Natural killer cell (primary cell): ENCODE measurements around the gene NPPB. TPM values are rescaled to one million over a fixed set of nuclear protein-coding genes. Genes with fewer than 3 reads are reported as not detected.

Experiments
- ATAC-seq, 3 donors: fragments of 150-1000 bp in 2 of 3; fragments of 200-7000 bp in 1 of 3; cut with Tn5 transposase; 1 replicate in 1 of 3; 2 replicates in 2 of 3; pipeline ENCODE4 v1.10.0; 2021; ENCODE audit warnings: mild to moderate bottlenecking in 2 of 3, moderate library complexity in 2 of 3
- DNase-seq, 2 donors: peaks; one replicate each; pipeline versions ENCODE4 v3.0.0 to v3.0.0-alpha.2; 2013 to 2021; ENCODE audit warnings: mixed read lengths in 1 of 2
- H3K27ac ChIP-seq: one replicate; pipeline ENCODE4 v1.5.1; 2013; ENCODE audit warnings: mild to moderate bottlenecking, low read length
- H3K27me3 ChIP-seq: one replicate; pipeline ENCODE4 v1.6.1; 2013; ENCODE audit warnings: low read length; ENCODE audit not compliant: control insufficient read depth, insufficient read depth
- H3K36me3 ChIP-seq: one replicate; pipeline ENCODE4 v1.6.1; 2013; ENCODE audit warnings: low read length; ENCODE audit not compliant: control insufficient read depth, insufficient read depth
- H3K4me1 ChIP-seq: one replicate; pipeline ENCODE4 v1.6.1; 2013; ENCODE audit warnings: low read length; ENCODE audit not compliant: control insufficient read depth, insufficient read depth
- H3K4me3 ChIP-seq: one replicate; pipeline ENCODE4 v1.5.1; 2013; ENCODE audit warnings: low read length
- H3K9me3 ChIP-seq: one replicate; pipeline ENCODE4 v1.6.1; 2013; ENCODE audit warnings: low read length; ENCODE audit not compliant: control insufficient read depth, insufficient read depth
- H3K27ac Mint-ChIP-seq, 2 donors: one replicate each; pipeline ENCODE4 v1.8.0; 2022; ENCODE audit warnings: mild to moderate bottlenecking in 2 of 2, mixed read lengths in 2 of 2, moderate library complexity in 1 of 2
- H3K27me3 Mint-ChIP-seq, 2 donors: one replicate each; pipeline ENCODE4 v1.8.0; 2022; ENCODE audit warnings: low read depth in 2 of 2, mixed read lengths in 2 of 2
- H3K36me3 Mint-ChIP-seq: one replicate; pipeline ENCODE4 v1.8.0; 2022; ENCODE audit warnings: mixed read lengths
- H3K4me1 Mint-ChIP-seq, 2 donors: one replicate each; pipeline ENCODE4 v1.8.0; 2022; ENCODE audit warnings: mixed read lengths in 2 of 2
- H3K4me3 Mint-ChIP-seq: one replicate; pipeline ENCODE4 v1.8.0; 2022; ENCODE audit warnings: mild to moderate bottlenecking, moderate library complexity, mixed read lengths
- H3K9me3 Mint-ChIP-seq, 2 donors: one replicate each; pipeline ENCODE4 v1.8.0; 2022; ENCODE audit warnings: mixed read lengths in 2 of 2
- whole genome bisulfite sequencing: methylation state at CpG from one replicate; pipeline ENCODE4 v1.1.7; 2013; ENCODE audit warnings: missing lambda C conversion rate; ENCODE audit not compliant: insufficient coverage; 5-methylcytosine and 5-hydroxymethylcytosine counted together
- intact Hi-C: fragments of 100-400 bp; cut with micrococcal nuclease; formaldehyde crosslinking; loops from one replicate; pipeline ENCODE4 v1.14.2; 2022
- total RNA-seq, 4 donors: library from RNA; stranded (reverse); fragments of 120-200 nt in 1 of 4; gene quantifications; one replicate each; pipeline versions ENCODE4 v1.2.3 to v1.2.4, GENCODE V29; 2013 to 2022
- TF ChIP-seq, protein P1 (sequence below): fragments of 200-600 bp; IDR thresholded peaks from one replicate; pipeline ENCODE4 v1.8.0; 2022; ENCODE audit warnings: antibody characterized with exemption

Gene NPPB
- total RNA-seq, 3 donors from 2014 or later (not counting 1 experiment from before 2014, with no cell fraction given): not detected

DNA sequence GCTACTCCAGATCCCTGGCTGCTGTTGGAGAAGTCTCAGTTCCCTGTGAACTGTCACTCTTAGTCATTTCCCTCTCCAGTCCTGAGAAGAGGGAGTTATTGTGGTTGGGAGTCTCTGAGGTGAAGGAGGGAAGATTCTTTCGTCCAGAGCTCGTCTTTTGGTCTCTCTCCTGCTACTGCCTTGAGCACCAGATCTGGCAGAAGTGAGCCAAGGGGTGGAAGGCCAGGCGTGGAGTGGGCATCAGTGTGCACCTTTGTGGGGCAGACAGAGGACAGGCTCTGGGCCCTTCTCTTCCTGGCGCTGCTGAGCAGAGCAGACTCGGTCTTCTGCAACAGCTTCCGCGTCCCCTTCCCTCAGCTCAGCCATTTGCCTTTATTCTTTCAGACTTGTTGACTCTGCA, 33.6 kb downstream of the NPPB start:
- Histone ChIP-seq H3K9me3 (no peaks in the 10 kb centered on the region), H3K36me3 (peaks cover 53% of the 10 kb centered on the region), H3K27me3 (no peaks in the 10 kb centered on the region), H3K4me1 (no peaks in the 10 kb centered on the region), H3K27ac (no peak overlapping the region), H3K4me3 (no peak overlapping the region)
- intact Hi-C loops: no loop called here
- DNase-seq (no peak), ATAC-seq (no peak)
- no peaks in the 10 kb centered on the region for H3K27me3 Mint-ChIP-seq
- TF ChIP-seq, protein P1, sequence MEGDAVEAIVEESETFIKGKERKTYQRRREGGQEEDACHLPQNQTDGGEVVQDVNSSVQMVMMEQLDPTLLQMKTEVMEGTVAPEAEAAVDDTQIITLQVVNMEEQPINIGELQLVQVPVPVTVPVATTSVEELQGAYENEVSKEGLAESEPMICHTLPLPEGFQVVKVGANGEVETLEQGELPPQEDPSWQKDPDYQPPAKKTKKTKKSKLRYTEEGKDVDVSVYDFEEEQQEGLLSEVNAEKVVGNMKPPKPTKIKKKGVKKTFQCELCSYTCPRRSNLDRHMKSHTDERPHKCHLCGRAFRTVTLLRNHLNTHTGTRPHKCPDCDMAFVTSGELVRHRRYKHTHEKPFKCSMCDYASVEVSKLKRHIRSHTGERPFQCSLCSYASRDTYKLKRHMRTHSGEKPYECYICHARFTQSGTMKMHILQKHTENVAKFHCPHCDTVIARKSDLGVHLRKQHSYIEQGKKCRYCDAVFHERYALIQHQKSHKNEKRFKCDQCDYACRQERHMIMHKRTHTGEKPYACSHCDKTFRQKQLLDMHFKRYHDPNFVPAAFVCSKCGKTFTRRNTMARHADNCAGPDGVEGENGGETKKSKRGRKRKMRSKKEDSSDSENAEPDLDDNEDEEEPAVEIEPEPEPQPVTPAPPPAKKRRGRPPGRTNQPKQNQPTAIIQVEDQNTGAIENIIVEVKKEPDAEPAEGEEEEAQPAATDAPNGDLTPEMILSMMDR: no peak
- H3K4me1 Mint-ChIP-seq: no peaks in the 10 kb centered on the region
- WGBS: 97% methylated on average over 7 of the region's 7 CpGs
- H3K36me3 Mint-ChIP-seq: peaks cover 8% of the 10 kb centered on the region
- no peak overlapping the region for H3K27ac Mint-ChIP-seq
- H3K9me3 Mint-ChIP-seq: no peaks in the 10 kb centered on the region
- H3K4me3 Mint-ChIP-seq: no peak overlapping the region

DNA sequence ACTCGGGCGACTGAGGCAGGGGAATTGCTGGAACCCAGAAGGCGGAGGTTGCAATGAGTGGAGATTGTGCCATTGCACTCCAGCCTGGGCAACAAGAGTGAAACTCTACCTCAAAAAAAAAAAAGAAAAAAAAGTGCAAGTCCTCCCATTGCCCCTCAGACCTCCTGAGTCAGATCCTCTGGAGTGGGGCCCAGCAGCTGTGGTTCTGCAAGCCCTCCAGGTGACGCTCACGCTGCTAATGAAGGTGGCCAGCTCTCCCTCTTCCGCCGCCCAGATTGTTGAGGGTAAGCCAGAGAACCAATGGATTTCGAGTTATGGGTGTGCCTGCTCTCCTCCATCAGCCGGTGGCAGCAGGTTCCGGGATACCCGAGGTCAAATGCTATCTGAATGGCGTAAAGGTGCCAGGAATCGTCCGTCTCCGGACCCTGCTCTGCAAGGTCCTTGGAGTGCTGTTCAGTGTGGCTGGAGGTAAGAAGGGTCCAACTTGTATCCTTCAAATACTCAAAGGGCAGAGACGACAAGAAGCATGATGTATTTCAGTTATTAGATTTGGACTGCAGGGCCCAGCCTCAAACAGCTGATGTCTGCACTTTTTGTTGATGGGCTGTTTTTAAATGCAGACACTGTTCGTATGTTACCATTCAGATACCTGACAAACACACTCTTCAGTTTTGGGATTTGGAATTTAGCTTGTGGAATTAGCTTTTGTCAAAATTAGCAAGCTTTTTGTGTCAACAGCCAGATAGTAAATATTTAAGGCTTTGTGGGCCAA, 35.2 kb downstream of the NPPB start:
- Histone ChIP-seq H3K4me3 (no peak overlapping the region), H3K27ac (no peak overlapping the region), H3K9me3 (no peaks in the 10 kb centered on the region), H3K36me3 (peaks cover 47% of the 10 kb centered on the region), H3K4me1 (no peaks in the 10 kb centered on the region), H3K27me3 (no peaks in the 10 kb centered on the region)
- Mint-ChIP-seq H3K36me3 (peaks cover 15% of the 10 kb centered on the region), H3K4me3 (no peak overlapping the region), H3K27me3 (no peaks in the 10 kb centered on the region), H3K4me1 (no peaks in the 10 kb centered on the region), H3K9me3 (no peaks in the 10 kb centered on the region), H3K27ac (no peak overlapping the region)
- TF ChIP-seq, protein P1: no peak
- no peak for ATAC-seq
- 95% methylated on average over 16 of the region's 17 CpGs for WGBS
- intact Hi-C loops: no loop called here
- DNase-seq: no peak

DNA sequence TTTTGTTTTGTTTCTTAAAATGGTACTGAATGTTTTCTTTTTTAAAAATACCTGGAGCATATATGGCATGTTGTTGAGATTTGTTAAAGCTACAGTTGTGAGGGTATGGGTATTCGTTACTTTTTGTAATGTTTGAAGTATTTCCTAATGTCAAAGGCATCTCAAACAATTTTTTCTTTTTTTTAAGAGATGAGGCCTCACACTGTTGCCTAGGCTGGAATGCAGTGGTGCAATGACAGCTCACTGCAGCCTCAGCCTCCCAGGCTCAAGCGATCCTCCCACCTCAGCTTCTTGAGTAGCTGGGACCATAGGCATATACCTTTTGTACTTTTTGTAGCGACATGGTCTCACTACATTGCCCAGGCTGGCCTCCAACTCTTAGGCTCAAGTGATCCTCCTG, 36.7 kb downstream of the NPPB start:
- Mint-ChIP-seq H3K4me1 (no peaks in the 10 kb centered on the region), H3K4me3 (no peak overlapping the region), H3K36me3 (peaks cover 20% of the 10 kb centered on the region), H3K9me3 (no peaks in the 10 kb centered on the region), H3K27ac (no peak overlapping the region), H3K27me3 (no peaks in the 10 kb centered on the region)
- TF ChIP-seq, protein P1: no peak
- intact Hi-C loops: no loop called here
- no peak overlapping the region for H3K4me3 ChIP-seq
- 96% methylated on average over 3 of the region's 3 CpGs for WGBS
- H3K27me3 ChIP-seq: no peaks in the 10 kb centered on the region
- DNase-seq (no peak), ATAC-seq (no peak)
- H3K27ac ChIP-seq: no peak overlapping the region
- H3K4me1 ChIP-seq: no peaks in the 10 kb centered on the region
- H3K9me3 ChIP-seq: no peaks in the 10 kb centered on the region
- H3K36me3 ChIP-seq: peaks cover 47% of the 10 kb centered on the region

DNA sequence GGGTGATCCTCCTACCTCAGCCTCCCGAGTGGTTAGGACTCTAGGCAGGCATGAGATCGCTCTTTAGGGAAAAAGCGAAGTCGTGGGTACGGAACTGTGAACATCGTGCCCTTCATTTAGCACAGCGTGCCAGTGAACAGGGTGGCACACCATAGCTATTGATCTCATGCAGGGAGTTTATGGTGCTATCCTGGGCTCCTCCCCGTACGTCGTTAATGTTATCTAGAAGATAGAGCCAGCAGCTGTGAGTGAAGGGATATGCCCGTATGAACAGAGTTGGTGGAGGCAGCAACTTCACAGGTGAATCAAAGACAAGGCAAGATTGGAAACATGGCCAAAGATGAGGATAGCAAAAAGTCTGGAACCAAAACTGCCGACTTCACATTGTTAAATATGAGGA, 41.6 kb downstream of the NPPB start:
- no peak for DNase-seq
- H3K36me3 Mint-ChIP-seq: peaks cover 22% of the 10 kb centered on the region
- 97% methylated on average over 12 of the region's 12 CpGs for WGBS

More for the DNA sequence above, 41.6 kb downstream of the NPPB start:
- Histone ChIP-seq H3K27me3 (no peaks in the 10 kb centered on the region), H3K4me3 (no peak overlapping the region), H3K9me3 (no peaks in the 10 kb centered on the region), H3K4me1 (peaks cover 7% of the 10 kb centered on the region), H3K36me3 (peaks cover 43% of the 10 kb centered on the region), H3K27ac (no peak overlapping the region)
- TF ChIP-seq, protein P1: no peak
- Mint-ChIP-seq H3K4me3 (no peak overlapping the region), H3K4me1 (no peaks in the 10 kb centered on the region), H3K27me3 (no peaks in the 10 kb centered on the region), H3K9me3 (no peaks in the 10 kb centered on the region), H3K27ac (no peak overlapping the region)
- ATAC-seq: no peak
- intact Hi-C loops: no loop called here
